ENCODE data around the gene OR6X1. TPM values are rescaled to one million over a fixed set of nuclear protein-coding genes. Genes with fewer than 3 reads are reported as not detected.
"Not testable (repeated sequence)": the region's sequence is repeated elsewhere in the genome, so short reads cannot be mapped to it uniquely, and the experiment has no call there.

Gene OR6X1
- total and polyA plus RNA-seq, 4 donors: not detected

DNA sequence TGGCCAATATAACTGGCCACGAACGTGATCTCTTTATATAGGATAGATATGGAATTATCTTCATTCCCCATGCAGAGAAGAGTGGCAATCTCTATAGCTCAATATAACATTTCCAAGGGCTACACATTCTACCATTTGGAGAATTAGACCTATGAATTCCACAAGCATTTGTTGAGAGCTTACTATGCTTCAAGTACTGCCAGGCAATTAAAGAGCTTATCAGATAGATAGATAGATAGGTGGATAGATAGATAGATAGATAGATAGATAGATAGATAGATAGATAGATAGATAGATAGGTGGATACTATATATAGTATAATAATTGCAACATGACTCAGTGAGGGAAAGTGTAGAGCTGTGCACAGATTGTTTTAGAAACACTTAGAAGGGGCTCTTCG lies 1.5 kb upstream of the OR6X1 start:
- Histone ChIP-seq H3K27me3 (ENCODE audit: control insufficient read depth in 3 of 3, insufficient read depth in 3 of 3, low read length in 2 of 3) (no peaks in the 10 kb centered on the region), H3K27ac (ENCODE audit: low read depth in 1 of 2, low read length in 1 of 2) (no peak overlapping the region), H3K4me1 (ENCODE audit: control insufficient read depth in 5 of 5, insufficient read depth in 5 of 5, low read length in 5 of 5) (peaks cover 0 to 5% (median 0%) of the 10 kb centered on the region in 5 donors), H3K9me3 (ENCODE audit: control insufficient read depth in 4 of 4, insufficient read depth in 3 of 4, low read length in 3 of 4) (no peaks in the 10 kb centered on the region), H3K9ac (ENCODE audit: insufficient read depth in 1 of 2, low read length in 2 of 2) (no peak overlapping the region), H3K4me3 (no peak overlapping the region), H3K36me3 (ENCODE audit: control insufficient read depth in 4 of 4, insufficient read depth in 4 of 4, low read length in 4 of 4) (no peaks in the 10 kb centered on the region)
- 87 to 97% methylated on average over 3 of the region's 3 CpGs for WGBS, 2 donors
- DNase-seq (no peak), ATAC-seq (ENCODE audit: insufficient read depth, low FRiP score) (no peak)
- TF ChIP-seq CTCF (IDR thresholded peaks at IDR 0.05; ENCODE audit: control extremely low read depth, extremely low read depth): no peak

- Histone ChIP-seq H3K27ac (ENCODE audit: low read depth in 1 of 2, low read length in 1 of 2) (no peak overlapping the region), H3K9ac (ENCODE audit: insufficient read depth in 1 of 2, low read length in 2 of 2) (no peak overlapping the region), H3K27me3 (ENCODE audit: control insufficient read depth in 3 of 3, insufficient read depth in 3 of 3, low read length in 2 of 3) (no peaks in the 10 kb centered on the region), H3K4me3 (no peak overlapping the region), H3K4me1 (ENCODE audit: control insufficient read depth in 5 of 5, insufficient read depth in 5 of 5, low read length in 5 of 5) (peaks cover 0 to 5% (median 0%) of the 10 kb centered on the region in 5 donors), H3K9me3 (ENCODE audit: control insufficient read depth in 4 of 4, insufficient read depth in 3 of 4, low read length in 3 of 4) (no peaks in the 10 kb centered on the region), H3K36me3 (ENCODE audit: control insufficient read depth in 4 of 4, insufficient read depth in 4 of 4, low read length in 4 of 4) (no peaks in the 10 kb centered on the region)
- no peak for TF ChIP-seq CTCF (IDR thresholded peaks at IDR 0.05; ENCODE audit: control extremely low read depth, extremely low read depth)
- no peak for DNase-seq
- ATAC-seq (ENCODE audit: insufficient read depth, low FRiP score): no peak
Observed at GRCh38 chr11:123755344-123755743, 1.0 kb upstream of the OR6X1 start.

- H3K4me3 ChIP-seq: no peak overlapping the region
- H3K9me3 ChIP-seq (ENCODE audit: control insufficient read depth in 4 of 4, insufficient read depth in 3 of 4, low read length in 3 of 4): no peaks in the 10 kb centered on the region
- no peaks in the 10 kb centered on the region for H3K27me3 ChIP-seq (ENCODE audit: control insufficient read depth in 3 of 3, insufficient read depth in 3 of 3, low read length in 2 of 3)
- DNase-seq (no peak), ATAC-seq (ENCODE audit: insufficient read depth, low FRiP score) (no peak)
- TF ChIP-seq CTCF (IDR thresholded peaks at IDR 0.05; ENCODE audit: control extremely low read depth, extremely low read depth): no peak
- H3K9ac ChIP-seq (ENCODE audit: insufficient read depth in 1 of 2, low read length in 2 of 2): no peak overlapping the region
- H3K36me3 ChIP-seq (ENCODE audit: control insufficient read depth in 4 of 4, insufficient read depth in 4 of 4, low read length in 4 of 4): no peaks in the 10 kb centered on the region
- H3K27ac ChIP-seq (ENCODE audit: low read depth in 1 of 2, low read length in 1 of 2): no peak overlapping the region
- peaks cover 0 to 5% (median 0%) of the 10 kb centered on the region in 5 donors for H3K4me1 ChIP-seq (ENCODE audit: control insufficient read depth in 5 of 5, insufficient read depth in 5 of 5, low read length in 5 of 5)
Observed at GRCh38 chr11:123753110-123753509, 1.2 kb downstream of the OR6X1 start.

DNA sequence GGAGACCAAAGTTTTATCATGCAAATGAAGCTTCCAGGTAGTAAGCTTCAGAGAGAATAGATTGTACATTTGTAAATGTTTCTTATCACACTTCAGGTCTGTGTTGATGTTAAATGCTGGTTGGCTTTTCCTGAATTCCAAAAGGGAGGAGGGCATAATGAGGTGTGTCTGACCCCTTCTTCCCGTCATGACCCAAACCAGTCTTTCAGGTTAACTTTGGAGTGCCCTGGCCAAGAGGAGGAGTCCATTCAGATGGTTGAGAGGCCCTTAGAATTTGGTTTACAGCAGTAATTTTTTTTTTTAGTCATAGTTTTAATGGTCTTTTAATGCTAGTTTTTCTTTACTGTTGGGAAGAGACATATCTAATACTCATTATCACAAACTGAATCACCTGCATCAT lies 2.5 kb downstream of the OR6X1 start:
- H3K9me3 ChIP-seq (ENCODE audit: control insufficient read depth in 4 of 4, insufficient read depth in 3 of 4, low read length in 3 of 4): no peaks in the 10 kb centered on the region
- no peak overlapping the region for H3K9ac ChIP-seq (ENCODE audit: insufficient read depth in 1 of 2, low read length in 2 of 2)
- ATAC-seq (ENCODE audit: insufficient read depth, low FRiP score) (no peak), DNase-seq (peak; percentile 23 to 53 (median 50))
- TF ChIP-seq CTCF (IDR thresholded peaks at IDR 0.05; ENCODE audit: control extremely low read depth, extremely low read depth): no peak
- no peak overlapping the region for H3K27ac ChIP-seq (ENCODE audit: low read depth in 1 of 2, low read length in 1 of 2)
- H3K4me3 ChIP-seq: no peak overlapping the region
- 42 to 74% methylated on average over 1 of the region's 1 CpG for WGBS, 2 donors
- no peaks in the 10 kb centered on the region for H3K36me3 ChIP-seq (ENCODE audit: control insufficient read depth in 4 of 4, insufficient read depth in 4 of 4, low read length in 4 of 4)
- peaks cover 0 to 5% (median 0%) of the 10 kb centered on the region in 5 donors for H3K4me1 ChIP-seq (ENCODE audit: control insufficient read depth in 5 of 5, insufficient read depth in 5 of 5, low read length in 5 of 5)
- no peaks in the 10 kb centered on the region for H3K27me3 ChIP-seq (ENCODE audit: control insufficient read depth in 3 of 3, insufficient read depth in 3 of 3, low read length in 2 of 3)

- H3K4me1 ChIP-seq (ENCODE audit: control insufficient read depth in 5 of 5, insufficient read depth in 5 of 5, low read length in 5 of 5); DNase-seq; H3K27me3 ChIP-seq (ENCODE audit: control insufficient read depth in 3 of 3, insufficient read depth in 3 of 3, low read length in 2 of 3); H3K9ac ChIP-seq (ENCODE audit: insufficient read depth in 1 of 2, low read length in 2 of 2); H3K9me3 ChIP-seq (ENCODE audit: control insufficient read depth in 4 of 4, insufficient read depth in 3 of 4, low read length in 3 of 4); ATAC-seq (ENCODE audit: insufficient read depth, low FRiP score); H3K36me3 ChIP-seq (ENCODE audit: control insufficient read depth in 4 of 4, insufficient read depth in 4 of 4, low read length in 4 of 4); H3K27ac ChIP-seq (ENCODE audit: low read depth in 1 of 2, low read length in 1 of 2); H3K4me3 ChIP-seq: not testable (repeated sequence)
- 74 to 96% methylated on average over 2 of the region's 2 CpGs for WGBS, 2 donors
Observed at GRCh38 chr11:123748349-123748748, 6.0 kb downstream of the OR6X1 start.

All from lung (tissue), 12 donors.